Measurements from ENCODE around the gene FBXO31.

- TF ChIP-seq CTCF (IDR thresholded peaks at IDR 0.05) (no peak), POLR2A (IDR thresholded peaks at IDR 0.05) (no peak)
Measured at GRCh38 chr16:87298857-87299465, 84.6 kb downstream of the FBXO31 start.

All from adrenal gland (tissue), 5 donors.